ENCODE results near the gene GJA3. TPM values are rescaled to one million over a fixed set of nuclear protein-coding genes. Genes with fewer than 3 reads are reported as not detected.

Gene GJA3
- total and polyA plus RNA-seq, 2 of the 4 experiments (the other 2 are of a cell fraction): 1.5 to 2.7 TPM

- H3K4me3 ChIP-seq (ENCODE audit: insufficient read depth, low read depth, low read length): no peak overlapping the region
- no peak overlapping the region for H2BK120ac ChIP-seq (ENCODE audit: low read depth, low read length)
- intact Hi-C loops (cut with micrococcal nuclease): no loop called here
- in situ Hi-C loops (cut with MboI; ENCODE audit: low sequenced_read_pairs): no loop called here
- ChIA-PET CTCF (no interaction called here), POLR2A (ENCODE audit: unreplicated experiment) (no interaction called here)
- peaks cover 14% of the 10 kb centered on the region for H3K27me3 ChIP-seq (ENCODE audit: control insufficient read depth, insufficient read depth, low read length)
- no peak overlapping the region for H4K91ac ChIP-seq (ENCODE audit: insufficient read depth, low read depth, low read length)
- no peak overlapping the region for H2AK9ac ChIP-seq (replicated peaks; ENCODE audit: low read depth, low read length, poor library complexity)
- H3K18ac ChIP-seq (ENCODE audit: low read depth, low read length): no peak overlapping the region
- no peak overlapping the region for H3K4me2 ChIP-seq (ENCODE audit: low read depth, low read length)
- no peak for TF ChIP-seq RCOR1 (IDR thresholded peaks at IDR 0.05; ENCODE audit: insufficient replicate concordance, low read length)
- TF ChIP-seq RAD21 (IDR thresholded peaks at IDR 0.05; ENCODE audit: low read length): no peak
- no peak for TF ChIP-seq FOS (IDR thresholded peaks at IDR 0.05; ENCODE audit: low read depth, low read length)
- TF ChIP-seq BHLHE40 (IDR thresholded peaks at IDR 0.05; ENCODE audit: low read depth, low read length): no peak
- no peak for TF ChIP-seq CHD1 (IDR thresholded peaks at IDR 0.05; ENCODE audit: low read depth, low read length)
- no peak for TF ChIP-seq NFE2L2 (IDR thresholded peaks at IDR 0.05; ENCODE audit: low read depth, low read length)
- TF ChIP-seq CEBPB (IDR thresholded peaks at IDR 0.05; ENCODE audit: low read depth, low read length): no peak
- no peak for TF ChIP-seq CTCF (conservative IDR thresholded peaks at IDR 0.05; ENCODE audit: low read depth, low read length)
- TF ChIP-seq MAZ (IDR thresholded peaks at IDR 0.05; ENCODE audit: borderline replicate concordance, low read depth, low read length): no peak
- TF ChIP-seq MAFK (IDR thresholded peaks at IDR 0.05; ENCODE audit: low read depth, low read length): no peak
- no peak for TF ChIP-seq POLR2A (IDR thresholded peaks at IDR 0.05; ENCODE audit: low read depth, low read length)
- no peak for TF ChIP-seq USF2 (IDR thresholded peaks at IDR 0.05; ENCODE audit: low read depth, low read length)
- no peak for TF ChIP-seq MXI1 (IDR thresholded peaks at IDR 0.05; ENCODE audit: borderline replicate concordance, low read depth, low read length)
- no peak for TF ChIP-seq SMC3 (IDR thresholded peaks at IDR 0.05; ENCODE audit: low read depth, low read length)
- no peak for TF ChIP-seq RFX5 (IDR thresholded peaks at IDR 0.05; ENCODE audit: low read depth, low read length)
- TF ChIP-seq, protein P1, sequence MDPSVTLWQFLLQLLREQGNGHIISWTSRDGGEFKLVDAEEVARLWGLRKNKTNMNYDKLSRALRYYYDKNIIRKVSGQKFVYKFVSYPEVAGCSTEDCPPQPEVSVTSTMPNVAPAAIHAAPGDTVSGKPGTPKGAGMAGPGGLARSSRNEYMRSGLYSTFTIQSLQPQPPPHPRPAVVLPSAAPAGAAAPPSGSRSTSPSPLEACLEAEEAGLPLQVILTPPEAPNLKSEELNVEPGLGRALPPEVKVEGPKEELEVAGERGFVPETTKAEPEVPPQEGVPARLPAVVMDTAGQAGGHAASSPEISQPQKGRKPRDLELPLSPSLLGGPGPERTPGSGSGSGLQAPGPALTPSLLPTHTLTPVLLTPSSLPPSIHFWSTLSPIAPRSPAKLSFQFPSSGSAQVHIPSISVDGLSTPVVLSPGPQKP (IDR thresholded peaks at IDR 0.05; ENCODE audit: borderline replicate concordance, low read depth, low read length): no peak
- no peak overlapping the region for H3K27ac ChIP-seq (ENCODE audit: insufficient read depth, low read length)
- no peaks in the 10 kb centered on the region; the same call in 1 of the 2 replicates for H3K36me3 ChIP-seq (ENCODE audit: control insufficient read depth, insufficient read depth, low read length)
- no peak overlapping the region for H4K5ac ChIP-seq (ENCODE audit: low read depth, low read length)
- no peak overlapping the region for H2BK5ac ChIP-seq (ENCODE audit: low read depth, low read length, poor library complexity, severe bottlenecking)
- no TSS peak for BruUV-seq (replicated peaks)
- no peak overlapping the region for H2AFZ ChIP-seq (replicated peaks; ENCODE audit: low read length, poor library complexity)
- ATAC-seq (ENCODE audit: low read depth) (no peak), DNase-seq (no peak)
- H3K4me1 ChIP-seq (ENCODE audit: control insufficient read depth, insufficient read depth, low read length): peaks cover 2% of the 10 kb centered on the region; the same call in 1 of the 2 replicates
- dilution Hi-C loops (cut with HindIII; ENCODE audit: low sequenced_read_pairs, unreplicated experiment): no loop called here
- no peak overlapping the region for H3K56ac ChIP-seq (ENCODE audit: extremely low read depth, insufficient read depth, low read length)
- no peak overlapping the region for H2BK20ac ChIP-seq (ENCODE audit: low read depth, low read length)
- H3K9ac ChIP-seq (ENCODE audit: low read depth, low read length): no peak overlapping the region
- no CpG with 5 or more reads among the region's 2 CpGs for WGBS, 2 experiments (ENCODE audit: extremely low coverage in 2 of 2, insufficient read length in 1 of 2)
- H4K8ac ChIP-seq (ENCODE audit: low read depth in 2 of 2, low read length in 2 of 2): no peak overlapping the region
- H3K14ac ChIP-seq (replicated peaks; ENCODE audit: low read depth, low read length): no peak overlapping the region
- no peaks in the 10 kb centered on the region for H3K9me1 ChIP-seq (ENCODE audit: insufficient read depth, low read length)
- no peak overlapping the region for H2BK15ac ChIP-seq (ENCODE audit: low read depth, low read length)
- H3K4ac ChIP-seq (ENCODE audit: low read depth, low read length): no peak overlapping the region
- no peak overlapping the region for H2AK5ac ChIP-seq (ENCODE audit: low read depth, low read length)
- no peaks in the 10 kb centered on the region for H4K20me1 ChIP-seq (ENCODE audit: insufficient read depth, low read length)
- no peak overlapping the region for H3K23ac ChIP-seq (ENCODE audit: low read depth, low read length)
- H3K9me3 ChIP-seq (ENCODE audit: control insufficient read depth, insufficient read depth, low read length): no peaks in the 10 kb centered on the region
- H3K79me1 ChIP-seq (ENCODE audit: low read depth in 1 of 2, low read length in 2 of 2): no peaks in the 10 kb centered on the region
Measured at GRCh38 chr13:20137875-20138274, 23.0 kb downstream of the GJA3 start.
